Hematopoietic multipotent progenitor cell (in vitro differentiated cells): Measurements from ENCODE around the gene ACTMAP. TPM values are rescaled to one million over a fixed set of nuclear protein-coding genes. Genes with fewer than 3 reads are reported as not detected.
"Not testable (repeated sequence)": the region's sequence is repeated elsewhere in the genome, so short reads cannot be mapped to it uniquely, and the experiment has no call there.

Experiments
- DNase-seq, 3 donors: peaks; one replicate each; pipeline ENCODE4 v3.0.0-alpha.2; 2011 to 2015; ENCODE audit warnings: low read depth in 2 of 3, low spot score in 2 of 3
- total RNA-seq: library from RNA; depleted of rRNA; stranded (reverse); fragments of >200 nt; gene quantifications from one replicate; pipeline ENCODE4 v1.2.3, GENCODE V29; 2012

Gene ACTMAP
- total RNA-seq, 1 donor: 3.8 TPM

GRCh38 chr19:40776932-40777644 is 26.8 kb upstream of the ACTMAP start:
- DNase-seq: peak in 2 of 3 donors; percentile 98 to 99

GRCh38 chr19:40776364-40776763 is 26.1 kb upstream of the ACTMAP start:
- no peak for DNase-seq

GRCh38 chr19:40775632-40776022 is 25.4 kb upstream of the ACTMAP start:
- no peak for DNase-seq

- no peak for DNase-seq
Measured at GRCh38 chr19:40774916-40775631, 24.8 kb upstream of the ACTMAP start, which contains the start of gene MIA. Gene MIA, plus strand, starts transcription at chr19:40775521. Its CDS starts 22 bp downstream, at chr19:40775543.

GRCh38 chr19:40771101-40771862 is 21.0 kb upstream of the ACTMAP start:
- peak in 1 of 3 donors; percentile 13 for DNase-seq

- DNase-seq: no peak
Measured at GRCh38 chr19:40768869-40769268, 18.6 kb upstream of the ACTMAP start.

- not testable (repeated sequence) for DNase-seq
Measured at GRCh38 chr19:40766385-40766784, 16.1 kb upstream of the ACTMAP start.

- DNase-seq: no peak
Measured at GRCh38 chr19:40763963-40764362, 13.7 kb upstream of the ACTMAP start.

GRCh38 chr19:40763526-40763925 is 13.2 kb upstream of the ACTMAP start:
- DNase-seq: no peak

- DNase-seq: no peak
Measured at GRCh38 chr19:40762754-40763470, 12.6 kb upstream of the ACTMAP start.

- DNase-seq: no peak
Measured at GRCh38 chr19:40759352-40759751, 9.1 kb upstream of the ACTMAP start.

GRCh38 chr19:40758491-40758890 is 8.2 kb upstream of the ACTMAP start:
- DNase-seq: no peak

- no peak for DNase-seq
Measured at GRCh38 chr19:40756502-40757110, 6.3 kb upstream of the ACTMAP start.

GRCh38 chr19:40755791-40756190 is 5.5 kb upstream of the ACTMAP start:
- no peak for DNase-seq

- no peak for DNase-seq
Measured at GRCh38 chr19:40755248-40755624, 5.0 kb upstream of the ACTMAP start.

- no peak for DNase-seq
Measured at GRCh38 chr19:40754611-40755247, 4.5 kb upstream of the ACTMAP start.

GRCh38 chr19:40752257-40752781 is 2.0 kb upstream of the ACTMAP start:
- no peak for DNase-seq

- peak in 2 of 3 donors; percentile 97 to 98 for DNase-seq
Measured at GRCh38 chr19:40750874-40751537, 729 bp upstream of the ACTMAP start, which contains the start of gene SNRPA. Gene SNRPA, plus strand, starts transcription at chr19:40751203. Its CDS starts 206 bp downstream, at chr19:40751409.

GRCh38 chr19:40747536-40747935 is 2.7 kb downstream of the ACTMAP start:
- DNase-seq: no peak
